ENCODE results near the gene SLC1A2. TPM values are rescaled to one million over a fixed set of nuclear protein-coding genes. Genes with fewer than 3 reads are reported as not detected.

Gene SLC1A2
- total RNA-seq, 4 donors from 2014 or later, result 0.84 to 2.1 (median 1.2) TPM

GRCh38 chr11:35365961-35366360 is 53.4 kb downstream of the SLC1A2 start:
- H3K4me3 ChIP-seq (ENCODE audit: low read depth, poor library complexity, severe bottlenecking), result no peak overlapping the region
- no peak for DNase-seq (ENCODE audit: low spot score in 2 of 2)
- TF ChIP-seq CTCF (IDR thresholded peaks at IDR 0.05) (no peak), POLR2A (IDR thresholded peaks at IDR 0.05) (no peak)
- intact Hi-C loops (cut with DNase I; ENCODE audit: low total_unique reads), result no loop called here
- 76 to 83% methylated on average over 4 of the region's 4 CpGs for WGBS, 2 donors

DNA sequence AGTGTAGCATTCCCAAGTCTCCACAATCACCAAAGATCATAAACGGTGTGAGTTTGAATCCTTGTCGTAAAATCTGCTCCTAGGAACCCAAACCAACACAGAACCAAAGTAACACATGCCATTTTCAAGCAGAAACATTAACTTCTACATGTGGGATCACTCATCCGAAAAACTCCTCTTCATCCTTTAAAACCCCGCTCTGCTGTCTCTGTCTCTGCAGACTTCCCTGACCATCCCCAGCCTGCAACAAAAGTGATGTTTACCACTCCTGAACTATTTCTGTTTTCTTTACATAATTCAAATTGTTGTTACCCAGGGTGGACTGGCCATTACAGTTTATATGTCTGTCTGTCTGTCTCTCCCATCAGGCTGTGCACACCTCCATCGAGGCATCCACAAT is 54.0 kb downstream of the SLC1A2 start:
- TF ChIP-seq POLR2A (IDR thresholded peaks at IDR 0.05) (no peak), CTCF (IDR thresholded peaks at IDR 0.05) (no peak)
- intact Hi-C loops (cut with DNase I; ENCODE audit: low total_unique reads), result no loop called here
- no peak overlapping the region for H3K4me3 ChIP-seq (ENCODE audit: low read depth, poor library complexity, severe bottlenecking)
- DNase-seq (ENCODE audit: low spot score in 2 of 2), result no peak
- 91 to 96% methylated on average over 5 of the region's 5 CpGs for WGBS, 2 donors

- TF ChIP-seq CTCF (IDR thresholded peaks at IDR 0.05) (no peak), POLR2A (IDR thresholded peaks at IDR 0.05) (no peak)
- DNase-seq (ENCODE audit: low spot score in 2 of 2), result peak; percentile 81 to 93
- no peak overlapping the region for H3K4me3 ChIP-seq (ENCODE audit: low read depth, poor library complexity, severe bottlenecking)
- WGBS, 2 donors, result 17 to 49% methylated on average over 2 of the region's 2 CpGs
- intact Hi-C loops (cut with DNase I; ENCODE audit: low total_unique reads), result no loop called here
Measured at GRCh38 chr11:35363854-35364780, 55.2 kb downstream of the SLC1A2 start.

DNA sequence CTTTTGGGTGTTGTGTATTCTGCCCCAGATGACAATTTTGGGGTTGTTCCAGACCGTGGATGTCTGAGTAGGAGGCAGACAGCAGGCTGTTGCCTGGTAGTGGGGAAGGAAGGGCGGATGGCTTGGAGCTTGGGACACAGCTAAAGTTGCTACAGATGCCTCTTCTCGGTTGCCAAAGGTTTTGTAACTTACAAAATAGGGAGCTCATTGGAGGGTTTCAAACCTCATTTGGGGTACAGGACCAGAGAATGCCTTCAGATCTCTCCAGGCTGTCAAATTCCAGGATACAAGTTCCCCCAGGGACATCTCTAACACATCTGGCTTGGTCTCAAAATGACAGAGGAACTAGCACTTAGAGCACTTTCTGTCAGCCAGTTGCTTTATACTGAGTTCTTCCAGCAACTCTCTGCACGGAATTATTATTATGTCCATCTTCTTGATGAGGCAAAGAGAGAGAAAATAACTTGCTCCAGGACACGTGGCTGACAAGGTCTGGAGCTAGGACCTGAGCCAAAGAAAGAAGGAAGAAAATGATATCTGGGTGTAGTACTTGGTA is 56.0 kb downstream of the SLC1A2 start:
- TF ChIP-seq CTCF (IDR thresholded peaks at IDR 0.05) (no peak), POLR2A (IDR thresholded peaks at IDR 0.05) (no peak)
- peak; percentile 64 to 90 for DNase-seq (ENCODE audit: low spot score in 2 of 2)
- H3K4me3 ChIP-seq (ENCODE audit: low read depth, poor library complexity, severe bottlenecking), result no peak overlapping the region
- WGBS, 2 donors, result 40 to 41% methylated on average over 5 of the region's 5 CpGs
- intact Hi-C loops (cut with DNase I; ENCODE audit: low total_unique reads), result no loop called here

GRCh38 chr11:35362521-35362980 is 56.8 kb downstream of the SLC1A2 start:
- TF ChIP-seq POLR2A (IDR thresholded peaks at IDR 0.05) (no peak), CTCF (IDR thresholded peaks at IDR 0.05) (no peak)
- intact Hi-C loops (cut with DNase I; ENCODE audit: low total_unique reads), result no loop called here
- no peak overlapping the region for H3K4me3 ChIP-seq (ENCODE audit: low read depth, poor library complexity, severe bottlenecking)
- DNase-seq (ENCODE audit: low spot score in 2 of 2), result no peak
- 41 to 56% methylated on average over 2 of the region's 2 CpGs for WGBS, 2 donors

All from lower leg skin (tissue), 4 donors.